COLO668 (cell line): ENCODE results near the gene ARHGAP25.

Experiments used
- DNase-seq: peaks from one replicate; lab custom pipeline; 2025; ENCODE audit not compliant: unreplicated experiment; lab: John Stamatoyannopoulos, UW

The ARHGAP25 gene

GRCh38 chr2:68766376-68766845 lies 31.8 kb downstream of the ARHGAP25 start:
- no peak for DNase-seq

GRCh38 chr2:68767031-68767961 lies 32.7 kb downstream of the ARHGAP25 start:
- DNase-seq = peak; percentile 54

DNA sequence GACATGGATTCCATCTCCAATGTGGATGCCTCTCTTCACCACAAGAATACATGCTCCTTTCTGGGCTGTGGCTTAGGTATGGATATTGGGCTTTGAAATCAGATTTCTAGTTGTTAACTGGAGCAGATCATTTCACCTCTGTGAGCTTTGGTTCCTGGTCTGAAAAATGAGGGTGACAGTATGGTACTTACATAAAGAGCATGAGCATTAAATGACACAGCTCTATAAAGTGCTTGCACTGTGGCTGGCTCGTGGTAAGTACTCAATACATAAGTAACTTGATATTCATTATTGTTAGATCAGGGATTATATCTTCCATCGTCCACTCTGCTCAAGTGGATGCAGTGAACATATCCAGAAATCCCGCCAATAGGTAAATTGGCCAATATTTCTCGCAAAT lies 33.4 kb downstream of the ARHGAP25 start:
- DNase-seq = peak; percentile 45

DNA sequence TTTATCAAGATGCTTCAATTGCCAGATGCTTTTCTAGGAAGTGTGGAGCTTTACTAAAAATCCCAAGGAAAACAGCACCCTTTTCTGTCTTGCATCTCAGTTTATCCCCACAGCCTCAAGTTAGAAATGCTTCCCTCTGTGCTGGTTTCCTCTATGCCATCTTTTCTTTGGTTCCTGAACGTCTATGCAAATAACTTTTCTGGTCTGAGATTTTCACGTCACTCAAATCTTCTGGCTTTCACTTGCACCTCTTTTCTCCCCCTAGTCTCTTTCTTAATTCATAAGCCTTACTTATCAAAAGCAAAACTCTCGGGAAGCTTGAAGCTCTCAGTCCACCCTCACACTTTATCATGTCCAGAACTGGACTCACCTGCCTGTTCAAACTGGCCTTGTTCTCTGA lies 33.9 kb downstream of the ARHGAP25 start:
- DNase-seq = no peak

DNA sequence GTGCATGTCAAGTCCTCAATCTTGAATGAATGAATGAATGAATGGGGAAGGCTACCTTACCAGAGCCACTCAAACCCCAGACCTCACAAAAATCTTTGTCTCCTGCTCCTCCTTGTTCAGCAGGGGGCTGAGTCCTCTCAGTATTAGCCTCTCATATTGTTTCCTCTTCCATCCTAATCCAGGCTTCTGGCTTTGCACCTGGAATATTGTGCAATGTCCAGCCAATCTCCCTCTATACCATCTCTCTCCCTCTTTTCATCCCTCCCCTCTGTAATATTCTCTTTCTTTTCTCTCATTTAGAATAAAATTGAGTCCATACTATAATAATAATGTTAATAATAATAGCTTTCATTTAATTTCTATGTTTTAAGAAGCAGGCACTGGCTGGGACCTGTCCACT lies 34.3 kb downstream of the ARHGAP25 start:
- DNase-seq = no peak

GRCh38 chr2:68769586-68770270 lies 35.1 kb downstream of the ARHGAP25 start:
- no peak for DNase-seq

DNA sequence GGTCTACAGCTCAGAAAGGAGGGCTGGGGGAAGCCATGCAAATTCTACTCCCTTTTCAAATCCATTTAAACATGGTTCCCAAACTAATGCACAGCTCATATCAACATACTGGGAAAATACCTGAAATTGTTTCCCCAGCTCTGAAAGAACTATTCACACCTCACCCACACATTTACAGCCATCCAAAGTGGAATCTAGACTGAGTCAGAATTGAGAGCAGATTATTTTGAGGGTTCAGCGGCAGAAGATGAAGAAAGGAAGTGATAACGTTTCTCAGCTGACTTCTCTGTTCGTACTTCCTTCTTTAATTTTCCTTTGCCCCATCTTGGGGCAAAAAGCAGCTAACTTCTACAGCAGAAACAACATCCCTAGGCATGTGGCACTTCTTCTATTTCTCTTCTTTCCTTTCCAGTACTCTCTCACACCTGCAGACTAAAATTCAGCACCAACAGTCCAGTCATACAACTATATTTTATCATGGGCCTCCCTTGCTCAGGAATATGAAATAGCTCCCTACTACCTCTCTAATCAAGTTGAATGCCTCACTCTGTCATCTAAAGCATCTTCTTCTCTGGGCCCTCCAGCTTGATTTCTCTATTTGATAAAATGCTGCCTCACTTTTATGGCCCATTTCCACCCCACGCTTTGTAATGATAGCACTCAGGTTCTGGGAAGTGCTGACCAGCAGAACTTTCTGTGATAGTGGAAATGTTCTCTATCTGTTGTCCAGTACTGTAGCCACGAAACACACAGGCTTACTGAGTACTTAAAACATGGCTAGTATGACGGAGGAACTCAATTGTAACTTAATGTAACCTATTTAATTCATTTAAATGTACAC lies 35.9 kb downstream of the ARHGAP25 start:
- no peak for DNase-seq

- no peak for DNase-seq
Observed at GRCh38 chr2:68771211-68771751, 36.7 kb downstream of the ARHGAP25 start.

GRCh38 chr2:68772109-68772508 lies 37.5 kb downstream of the ARHGAP25 start:
- DNase-seq = no peak

GRCh38 chr2:68774569-68775271 lies 40.1 kb downstream of the ARHGAP25 start:
- no peak for DNase-seq

GRCh38 chr2:68775272-68775842 lies 40.7 kb downstream of the ARHGAP25 start:
- DNase-seq = no peak

DNA sequence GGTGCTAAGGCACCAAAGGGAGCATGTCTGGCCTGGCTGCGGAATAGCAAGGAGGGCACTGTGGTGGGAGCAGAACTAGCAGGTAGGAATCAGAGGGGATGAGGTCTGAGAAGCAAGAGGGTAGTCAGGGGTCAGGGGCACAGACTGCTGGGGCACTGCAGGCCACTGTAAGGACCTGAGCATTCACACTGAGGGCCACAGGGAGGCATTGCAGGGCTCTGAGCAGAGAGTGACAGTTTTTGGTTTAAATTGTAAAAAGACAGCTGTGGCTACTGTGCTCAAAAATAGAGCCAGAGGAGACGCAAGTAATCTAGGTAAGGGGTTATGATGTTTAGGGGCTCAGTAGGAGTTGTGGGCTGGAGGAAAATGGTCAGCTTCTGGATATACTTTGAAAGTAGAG lies 41.5 kb downstream of the ARHGAP25 start:
- no peak for DNase-seq

DNA sequence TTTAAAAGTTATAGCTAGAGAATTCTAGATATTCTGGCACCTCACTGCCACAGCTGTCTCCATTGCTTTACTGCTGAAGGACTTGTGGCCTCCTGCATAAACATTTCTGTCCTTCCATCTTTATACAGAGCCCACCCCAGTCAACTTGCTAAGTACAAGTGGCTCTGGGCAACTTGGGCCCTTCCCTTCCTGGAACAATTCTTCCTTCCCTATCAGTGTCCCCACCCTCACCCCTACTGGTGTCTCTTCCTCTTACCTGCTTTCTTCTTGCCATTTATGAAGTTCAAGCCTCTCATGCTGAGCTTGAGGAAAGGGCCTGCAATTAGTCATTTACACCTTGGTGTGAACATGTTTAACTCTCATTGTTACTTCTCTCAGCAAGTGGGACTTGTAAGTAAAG lies 45.0 kb downstream of the ARHGAP25 start:
- DNase-seq = no peak

DNA sequence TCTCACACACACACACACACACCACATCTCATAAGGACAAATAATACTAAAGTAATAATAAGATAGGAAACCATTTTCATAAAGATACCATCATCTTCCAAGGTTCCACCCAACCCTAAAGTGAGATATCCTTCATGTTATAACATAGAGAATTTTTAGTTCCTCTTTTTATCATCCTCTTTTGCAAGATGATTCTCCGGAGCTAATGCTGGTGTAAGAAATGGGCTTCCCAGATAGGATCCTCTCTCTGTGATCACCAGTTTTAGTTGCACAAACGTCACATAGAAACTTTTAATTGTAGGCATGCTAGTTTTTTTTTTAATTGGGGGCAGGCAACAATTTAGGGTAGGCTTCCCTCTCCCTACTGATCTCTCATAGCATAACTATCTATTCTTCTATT lies 49.6 kb downstream of the ARHGAP25 start:
- DNase-seq = no peak

DNA sequence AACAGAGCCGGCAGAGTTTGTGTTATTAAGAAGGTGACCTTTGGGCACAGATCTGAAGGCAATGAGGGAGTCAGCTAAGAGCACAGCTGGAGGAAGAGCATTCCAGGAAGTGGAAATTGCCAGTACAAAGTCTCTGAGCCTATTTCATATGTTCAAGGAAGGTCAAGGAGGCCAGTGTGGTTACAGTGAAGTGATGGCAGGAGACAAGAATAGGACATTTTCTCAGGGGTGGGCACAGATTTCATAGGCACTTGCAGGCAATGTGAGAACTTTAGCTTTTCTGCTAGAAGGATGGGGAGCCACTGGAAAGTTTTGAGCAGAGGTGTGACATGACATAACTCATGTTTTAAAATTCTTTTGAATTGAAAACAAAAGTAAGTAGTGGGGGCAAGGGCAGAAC lies 50.3 kb downstream of the ARHGAP25 start:
- DNase-seq = no peak

DNA sequence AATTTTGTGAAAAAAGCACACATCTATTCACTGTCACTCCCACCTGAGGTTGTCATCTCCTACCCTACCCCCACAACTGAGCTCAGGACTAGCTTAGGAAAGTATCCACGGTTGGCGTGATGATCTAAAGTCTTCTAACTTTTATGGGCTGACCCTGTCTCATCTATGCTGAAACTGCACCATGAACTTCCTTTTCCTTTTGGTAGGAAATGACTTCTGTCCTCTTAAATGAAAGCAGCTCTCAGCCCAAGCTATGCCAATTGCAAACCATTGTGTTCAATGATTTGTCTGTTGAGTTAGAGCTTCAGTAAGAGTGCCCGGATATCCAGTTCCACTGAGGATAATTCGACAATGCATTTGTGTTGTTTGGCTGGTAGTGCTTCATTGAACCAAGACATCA lies 52.7 kb downstream of the ARHGAP25 start:
- no peak for DNase-seq

GRCh38 chr2:68789603-68790002 lies 55.0 kb downstream of the ARHGAP25 start:
- DNase-seq = no peak

DNA sequence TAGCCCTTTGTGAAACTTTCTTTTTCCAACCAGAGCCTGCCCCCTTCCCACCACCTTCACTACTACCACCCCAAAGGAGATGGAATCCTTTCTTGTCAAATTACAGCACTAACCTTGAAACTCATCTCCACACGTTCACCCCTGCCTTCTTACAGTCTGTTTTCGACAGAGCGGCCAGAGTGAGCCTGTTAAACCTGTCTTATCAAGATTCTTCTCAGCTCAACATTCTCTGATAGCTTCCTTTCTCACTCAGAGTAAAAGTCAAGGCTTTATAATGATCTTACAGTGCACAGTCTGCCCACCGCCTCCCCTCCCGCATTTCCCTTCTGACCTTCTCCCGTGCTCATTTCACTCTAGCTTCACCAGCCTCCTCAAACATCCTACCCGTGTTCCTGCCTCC lies 56.0 kb downstream of the ARHGAP25 start:
- DNase-seq = no peak

DNA sequence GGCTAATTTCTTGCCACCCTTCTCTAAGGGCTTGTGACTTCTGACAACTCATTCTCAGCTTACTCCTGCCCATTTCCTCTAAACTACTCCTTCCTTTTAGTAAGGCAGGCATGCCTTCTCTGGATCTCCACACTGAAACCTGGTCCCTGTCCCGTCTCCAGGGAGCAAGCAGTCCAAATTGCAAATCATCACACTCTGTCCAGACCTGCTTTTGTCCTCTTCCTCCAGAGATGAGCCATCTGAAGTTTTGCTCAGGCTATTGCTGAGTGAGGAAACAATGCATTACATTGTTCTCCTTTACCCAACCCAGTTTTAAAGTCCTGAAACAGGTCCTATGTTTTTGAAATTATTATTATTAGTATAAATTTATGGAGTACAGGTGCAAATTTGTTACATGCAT lies 57.3 kb downstream of the ARHGAP25 start:
- DNase-seq = no peak

DNA sequence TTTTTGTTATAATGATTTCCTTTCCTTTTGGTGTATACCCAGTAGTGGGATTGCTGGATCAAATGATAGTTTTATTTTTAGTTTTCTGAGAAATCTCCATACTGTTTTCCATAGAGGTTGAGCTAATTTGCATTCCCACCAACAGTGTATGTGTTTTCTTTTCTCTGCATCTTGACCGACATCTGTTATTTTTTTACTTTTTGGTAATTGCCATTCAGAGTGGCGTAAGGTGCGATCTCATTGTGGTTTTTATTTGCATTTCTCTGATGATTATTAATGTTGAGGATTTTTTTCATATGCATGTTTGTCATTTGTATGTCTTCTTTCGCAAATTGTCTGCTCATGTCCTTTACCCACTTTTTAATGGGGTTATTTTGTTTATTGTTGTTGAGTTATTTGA lies 58.1 kb downstream of the ARHGAP25 start:
- DNase-seq = no peak
